GM18861 (cell line): Measurements from ENCODE around the gene OXER1.

Experiments
- ATAC-seq: cut with Tn5 transposase; IDR thresholded peaks from one replicate; pipeline ENCODE4 v1.9.1; 2021; ENCODE audit not compliant: unreplicated experiment

Gene OXER1

GRCh38 chr2:42764096-42764495, at the start of gene OXER1:
Gene OXER1 (minus strand): TSS chr2:42764135. CDS start chr2:42764062, 73 bp downstream.
- ATAC-seq = no peak

DNA sequence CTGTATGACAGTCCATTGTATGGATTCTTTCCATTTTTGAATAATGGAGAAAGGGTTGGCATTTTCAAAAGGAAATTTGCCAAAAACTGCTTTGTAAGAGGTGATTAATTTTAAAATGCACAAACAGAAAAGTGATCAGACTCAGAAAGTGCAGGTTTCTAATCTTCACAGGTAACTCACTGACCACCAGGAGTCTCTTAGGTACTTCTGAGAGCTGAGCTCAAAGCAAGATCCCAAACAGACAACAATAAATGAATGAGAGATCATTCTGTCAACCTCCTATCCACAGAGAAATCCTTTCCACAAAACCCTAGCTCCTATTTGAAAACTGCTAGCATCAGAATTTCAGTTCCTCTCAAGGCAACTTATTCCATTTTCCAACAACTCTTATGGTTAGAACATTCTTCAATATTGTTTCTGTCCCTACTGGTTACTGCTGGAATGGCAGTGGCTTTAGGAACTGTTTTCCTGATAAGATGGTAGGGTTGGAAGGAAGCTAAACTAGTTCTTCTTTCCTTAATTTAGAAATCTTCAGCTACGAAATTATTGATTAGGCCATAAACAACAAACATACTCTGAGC, 49.1 kb upstream of the OXER1 start:
- no peak for ATAC-seq

DNA sequence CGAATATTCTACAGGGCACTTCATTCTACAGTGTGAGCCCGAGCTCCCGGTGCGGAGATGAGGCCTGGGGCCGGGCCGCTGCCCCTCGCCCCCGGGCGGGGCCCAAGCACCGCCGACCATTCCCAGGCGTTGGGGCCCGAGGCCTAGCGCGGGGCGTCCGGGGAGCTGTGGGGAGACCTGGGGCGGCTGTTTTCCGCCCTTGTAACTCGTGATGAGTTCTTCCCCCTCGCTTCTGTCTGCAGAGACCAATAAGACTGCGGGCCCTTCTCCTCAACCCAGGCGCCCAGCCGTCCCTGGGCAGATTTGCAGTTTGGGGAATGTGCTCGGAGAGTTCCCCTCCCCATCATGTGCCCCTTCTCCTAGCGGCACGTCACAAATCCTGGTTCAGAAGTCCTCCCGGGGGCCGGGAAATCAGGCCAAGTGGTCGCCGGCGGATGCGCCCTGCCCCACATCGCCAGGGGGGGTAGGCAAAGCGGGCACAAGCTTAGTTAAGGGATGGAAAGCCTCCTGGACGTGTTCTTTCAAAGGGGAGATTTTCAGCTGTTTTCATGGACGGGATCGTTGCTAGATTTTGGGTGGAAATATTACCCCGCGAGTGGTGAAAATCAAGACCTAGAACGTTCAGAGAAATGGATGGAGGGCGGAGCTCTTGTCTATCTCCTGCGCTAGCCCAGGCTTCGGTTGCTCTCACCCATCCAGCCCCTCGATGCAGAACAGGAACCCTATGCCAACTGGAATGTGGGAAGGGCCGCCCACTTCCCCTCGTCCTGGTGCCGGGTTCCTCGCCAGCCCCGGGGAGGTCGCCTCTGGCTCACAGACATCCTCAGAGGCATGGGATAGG, 47.3 kb upstream of the OXER1 start:
- peak; percentile 5 for ATAC-seq

DNA sequence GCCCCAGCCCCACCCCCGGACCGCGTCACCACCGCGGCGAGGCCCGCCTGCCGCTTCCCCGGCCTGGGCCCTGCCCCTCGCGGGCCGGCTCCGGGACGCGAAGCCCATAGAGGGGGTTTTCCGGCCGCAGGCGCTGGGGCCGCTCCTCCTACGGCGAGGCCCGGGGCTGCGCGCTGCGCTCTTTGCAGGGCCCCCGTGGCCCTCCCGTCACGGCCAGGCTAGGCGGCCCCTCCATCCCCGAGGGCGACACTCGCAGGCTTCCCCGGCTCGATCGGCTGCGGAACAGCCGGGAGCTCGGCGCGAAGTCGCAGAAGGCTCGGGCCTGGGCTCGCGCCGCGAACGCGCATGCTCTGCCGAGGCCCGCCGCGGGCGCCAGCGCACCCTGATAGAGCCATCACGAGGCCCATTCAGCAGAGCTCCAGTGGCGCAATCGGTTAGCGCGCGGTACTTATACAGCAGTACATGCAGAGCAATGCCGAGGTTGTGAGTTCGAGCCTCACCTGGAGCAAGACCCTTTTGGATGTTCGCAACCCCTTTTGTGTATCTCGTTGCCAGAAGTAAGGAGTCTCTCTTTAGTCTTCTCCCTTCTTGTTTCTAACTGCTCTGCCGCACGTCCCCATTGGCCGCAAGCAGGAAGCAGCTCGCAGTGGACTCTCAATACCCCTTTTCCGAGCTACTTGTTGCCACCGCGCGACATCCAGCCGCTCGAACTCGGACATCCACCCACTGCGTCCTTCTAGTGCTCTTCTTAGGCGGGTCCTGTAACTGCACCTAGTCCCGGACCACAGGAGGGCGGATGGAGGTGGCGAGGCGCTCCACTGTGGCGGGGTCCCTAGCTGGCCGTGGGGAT, 46.4 kb upstream of the OXER1 start:
- peak; percentile 62 for ATAC-seq

DNA sequence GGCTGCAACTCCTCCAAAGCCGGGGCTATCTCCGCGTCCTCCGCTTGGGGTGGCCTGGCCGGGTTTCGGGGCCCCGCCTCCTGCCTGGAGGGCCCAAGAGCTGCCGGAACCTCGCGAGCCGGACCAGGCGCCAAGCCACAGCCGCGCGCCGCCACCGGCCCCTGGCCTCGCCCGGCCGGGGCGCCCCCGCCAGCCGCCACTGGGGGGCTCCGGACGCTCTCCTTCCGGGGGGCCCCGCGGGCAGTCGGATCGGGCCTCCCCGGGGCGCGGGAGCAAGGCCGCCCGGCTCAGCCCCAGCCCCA, 45.8 kb upstream of the OXER1 start:
- ATAC-seq = peak; percentile 40

- ATAC-seq = no peak
Observed at GRCh38 chr2:42809131-42809818, 45.3 kb upstream of the OXER1 start.

- no peak for ATAC-seq
Observed at GRCh38 chr2:42808301-42808700, 44.4 kb upstream of the OXER1 start.

DNA sequence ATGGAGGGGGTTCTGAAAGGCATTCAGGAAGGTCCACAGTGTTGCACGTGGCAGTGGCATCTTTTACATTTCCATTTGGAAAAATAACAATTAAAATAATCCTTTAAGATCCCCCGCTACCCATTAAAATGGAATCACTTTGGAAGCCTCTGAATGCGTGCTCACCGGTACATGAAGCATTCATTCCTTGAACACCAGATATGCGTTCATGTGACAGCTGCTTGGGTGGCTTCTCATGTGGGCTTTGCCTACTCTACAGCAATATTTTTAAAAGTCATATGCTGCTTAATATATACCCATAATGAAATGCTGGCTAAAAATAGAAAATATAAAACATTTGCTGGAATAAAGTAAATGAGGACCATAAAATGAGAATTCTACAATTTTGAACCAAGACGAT, 42.9 kb upstream of the OXER1 start:
- ATAC-seq = no peak

- no peak for ATAC-seq
Observed at GRCh38 chr2:42804891-42805290, 41.0 kb upstream of the OXER1 start.

GRCh38 chr2:42804338-42804737, 40.4 kb upstream of the OXER1 start:
- no peak for ATAC-seq

DNA sequence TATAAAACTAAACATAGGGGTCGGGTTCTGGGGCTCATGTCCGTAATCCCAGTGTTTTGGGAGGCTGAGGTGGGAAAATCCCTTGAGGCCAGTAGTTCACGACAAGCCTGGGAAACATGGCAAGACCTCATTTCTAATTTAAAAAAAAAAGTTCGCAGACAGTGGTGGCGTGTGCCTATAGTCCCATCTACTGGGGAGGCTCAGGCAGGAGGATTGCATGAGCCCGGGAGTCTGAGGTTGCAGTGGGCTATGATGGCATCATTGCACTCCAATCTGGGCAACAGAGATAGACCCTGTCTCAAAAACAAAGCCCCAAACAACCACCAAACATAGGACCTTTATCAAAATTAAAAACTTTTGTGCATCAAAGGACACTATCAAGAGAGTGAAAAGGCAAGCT, 38.2 kb upstream of the OXER1 start:
- no peak for ATAC-seq

GRCh38 chr2:42801381-42801780, 37.4 kb upstream of the OXER1 start:
- no peak for ATAC-seq

DNA sequence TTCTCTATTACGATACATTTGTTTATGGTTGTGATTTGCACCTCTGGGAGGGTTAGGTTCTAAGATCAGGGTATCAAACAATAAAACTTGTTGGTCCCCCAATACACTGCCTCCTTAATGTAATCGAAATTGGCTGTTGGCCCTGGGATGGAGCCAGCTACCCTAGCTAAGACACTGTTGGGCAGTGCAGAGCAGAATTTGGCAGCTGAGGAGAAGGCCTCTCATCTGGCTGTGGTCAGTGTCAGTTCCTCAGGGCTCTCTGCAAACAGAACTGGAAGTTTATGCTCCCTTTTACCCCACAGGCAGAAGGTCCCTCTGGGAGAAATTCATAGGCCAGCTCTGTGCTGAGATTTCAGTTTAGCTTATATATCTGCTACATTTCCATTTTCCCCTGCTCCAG, 37.0 kb upstream of the OXER1 start:
- no peak for ATAC-seq

DNA sequence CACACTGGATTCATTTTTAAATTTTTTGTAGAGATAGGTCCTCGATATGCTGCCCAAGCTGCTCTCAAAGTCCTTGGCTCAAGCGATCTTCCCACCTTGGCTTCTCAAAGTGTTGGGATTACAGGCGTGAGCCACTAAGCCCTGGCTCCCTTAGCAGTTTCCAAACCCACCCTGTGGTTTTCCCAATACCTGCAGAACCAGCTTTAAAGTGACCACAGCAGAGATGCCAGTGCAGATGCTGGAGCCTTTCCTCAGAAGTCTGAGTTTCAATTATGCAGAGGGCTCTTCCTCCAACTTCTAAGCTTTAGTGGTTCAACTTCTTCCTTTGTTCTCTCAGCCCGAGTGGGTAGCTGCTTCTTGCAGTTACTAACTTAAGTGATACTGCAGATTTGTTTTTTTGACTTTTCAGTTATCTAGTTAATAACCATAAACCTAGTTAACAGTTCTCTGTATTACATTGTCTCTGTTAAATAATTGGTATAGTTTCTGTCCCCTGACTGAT, 36.6 kb upstream of the OXER1 start:
- no peak for ATAC-seq

DNA sequence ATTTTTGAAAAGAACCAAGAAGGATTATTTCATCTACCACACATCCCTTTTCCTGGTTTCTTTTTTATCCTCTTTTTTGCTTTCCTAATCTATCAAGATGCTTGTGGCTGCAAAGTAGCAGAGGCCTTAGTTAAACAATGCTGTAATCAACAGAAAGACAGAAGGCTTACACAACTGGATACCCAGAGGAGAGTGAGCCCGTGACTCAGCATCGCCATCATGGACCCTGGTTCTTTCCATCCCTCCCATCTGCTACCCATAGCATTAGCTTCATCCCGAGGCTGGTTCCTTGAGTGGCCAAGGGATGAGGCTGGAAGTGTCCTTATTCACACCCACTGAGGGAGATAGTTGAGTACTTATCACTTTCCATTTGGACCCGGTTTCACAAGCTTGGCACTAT, 35.9 kb upstream of the OXER1 start:
- no peak for ATAC-seq

- ATAC-seq = no peak
Observed at GRCh38 chr2:42797281-42797680, 33.3 kb upstream of the OXER1 start.

DNA sequence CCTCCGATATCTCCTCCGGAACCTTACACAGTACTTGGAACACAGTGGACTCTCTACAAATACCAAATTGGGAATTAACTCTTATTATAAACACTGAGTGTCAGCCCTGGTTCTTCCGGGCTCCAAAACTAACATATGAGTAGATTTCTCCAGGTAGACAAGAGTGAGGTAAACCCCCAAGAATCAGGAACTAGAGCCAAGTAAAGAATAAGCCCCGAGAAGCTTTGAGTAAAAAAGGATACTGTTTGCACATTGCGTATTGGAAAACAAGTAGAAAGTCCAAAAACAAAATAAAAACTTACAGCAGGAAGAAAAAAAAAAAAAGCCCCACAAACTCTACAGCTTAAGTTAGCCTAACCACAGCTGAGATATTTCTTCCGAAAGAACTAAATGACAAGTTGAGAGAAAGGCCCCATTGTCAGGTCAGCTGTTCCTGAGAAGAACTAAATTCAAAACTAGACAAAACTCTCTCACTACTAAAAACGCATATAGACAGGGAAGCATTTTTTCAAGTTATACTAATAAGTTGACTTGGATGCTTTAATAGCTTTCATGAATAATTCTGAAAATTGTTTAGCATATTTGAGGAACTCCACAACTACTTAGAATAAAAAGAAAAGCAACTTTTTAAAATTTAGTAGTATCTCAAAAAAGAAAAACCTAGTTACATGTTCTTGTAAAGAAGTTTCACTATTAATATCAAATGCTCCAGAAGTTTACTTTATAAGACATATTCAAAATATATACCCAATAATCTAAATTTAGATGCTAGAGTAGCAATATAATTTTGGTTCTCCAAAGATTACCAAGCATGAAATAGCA, 32.7 kb upstream of the OXER1 start:
- ATAC-seq = no peak

- ATAC-seq = peak; percentile 39
Observed at GRCh38 chr2:42795841-42796301, 31.9 kb upstream of the OXER1 start.

DNA sequence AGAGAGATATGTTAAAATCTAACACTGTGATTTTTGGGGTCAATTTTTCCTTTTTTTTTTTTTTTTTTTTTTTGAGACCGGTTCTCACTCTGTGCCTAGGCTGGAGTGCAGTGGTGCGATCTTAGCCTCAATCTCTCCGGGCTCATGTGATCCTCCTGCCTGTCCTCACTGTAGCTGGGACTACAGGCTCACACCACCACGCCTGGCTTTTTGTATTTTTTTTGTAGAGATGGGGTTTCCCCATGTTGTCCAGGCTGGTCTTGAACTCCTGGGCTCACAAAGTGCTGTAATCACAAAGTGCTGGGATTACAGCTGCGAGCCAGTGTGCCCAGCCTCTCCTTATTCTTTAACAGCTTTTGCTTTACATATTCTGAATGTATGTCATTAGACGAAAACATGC, 31.3 kb upstream of the OXER1 start:
- no peak for ATAC-seq
